PC-9 (cell line): Measurements from ENCODE around the gene PRDM15.

Experiments used
- EZH2 ChIP-seq: fragments of 200-600 bp; sonication (generic); IDR thresholded peaks from 2 replicates; pipeline ENCODE4 v1.8.0; 2017; ENCODE audit warnings: antibody characterized with exemption, low read depth
- TF ChIP-seq, protein P1 (sequence below): fragments of 200-600 bp; sonication (generic); conservative IDR thresholded peaks from 2 replicates; pipeline ENCODE4 v1.6.1; 2017; ENCODE audit warnings: mixed run types, antibody characterized with exemption, mild to moderate bottlenecking, moderate library complexity

DNA sequence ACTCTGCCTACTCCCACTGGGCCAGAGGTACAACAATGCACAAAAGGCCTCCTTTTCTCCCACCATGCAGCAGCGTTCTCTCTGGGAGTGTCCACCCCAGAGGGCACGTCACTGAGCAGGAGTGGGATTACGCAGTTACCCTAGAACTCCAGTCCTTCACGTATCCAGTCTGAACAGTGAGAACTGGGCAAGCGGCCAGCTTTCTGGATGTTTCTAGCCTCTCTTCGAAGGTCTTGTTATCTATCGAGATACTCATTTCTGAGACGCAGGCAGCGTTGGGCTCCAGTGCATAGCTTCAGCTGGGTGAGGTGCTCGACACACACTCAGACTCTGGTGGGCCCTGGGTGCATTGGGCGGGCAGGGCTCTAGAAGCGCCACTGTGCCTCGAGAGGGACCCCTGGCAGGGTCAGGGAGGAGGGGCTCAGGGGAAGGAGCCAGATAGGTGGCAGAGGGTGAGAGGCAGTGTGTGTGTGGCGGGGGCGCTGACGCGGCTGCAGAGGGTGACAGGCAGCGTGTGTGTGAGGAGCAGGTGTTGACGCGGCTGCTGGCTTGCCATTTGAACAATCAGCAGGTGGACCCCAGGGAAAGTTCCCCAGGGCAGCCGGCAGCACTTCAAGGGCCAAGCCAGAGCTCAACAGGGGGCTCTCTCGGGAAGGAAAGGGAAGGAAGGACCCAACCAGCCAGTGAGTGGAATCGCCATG is 27.9 kb downstream of the PRDM15 start:
- TF ChIP-seq, protein P1, sequence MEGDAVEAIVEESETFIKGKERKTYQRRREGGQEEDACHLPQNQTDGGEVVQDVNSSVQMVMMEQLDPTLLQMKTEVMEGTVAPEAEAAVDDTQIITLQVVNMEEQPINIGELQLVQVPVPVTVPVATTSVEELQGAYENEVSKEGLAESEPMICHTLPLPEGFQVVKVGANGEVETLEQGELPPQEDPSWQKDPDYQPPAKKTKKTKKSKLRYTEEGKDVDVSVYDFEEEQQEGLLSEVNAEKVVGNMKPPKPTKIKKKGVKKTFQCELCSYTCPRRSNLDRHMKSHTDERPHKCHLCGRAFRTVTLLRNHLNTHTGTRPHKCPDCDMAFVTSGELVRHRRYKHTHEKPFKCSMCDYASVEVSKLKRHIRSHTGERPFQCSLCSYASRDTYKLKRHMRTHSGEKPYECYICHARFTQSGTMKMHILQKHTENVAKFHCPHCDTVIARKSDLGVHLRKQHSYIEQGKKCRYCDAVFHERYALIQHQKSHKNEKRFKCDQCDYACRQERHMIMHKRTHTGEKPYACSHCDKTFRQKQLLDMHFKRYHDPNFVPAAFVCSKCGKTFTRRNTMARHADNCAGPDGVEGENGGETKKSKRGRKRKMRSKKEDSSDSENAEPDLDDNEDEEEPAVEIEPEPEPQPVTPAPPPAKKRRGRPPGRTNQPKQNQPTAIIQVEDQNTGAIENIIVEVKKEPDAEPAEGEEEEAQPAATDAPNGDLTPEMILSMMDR: no peak
- no peak for TF ChIP-seq EZH2
